Ishikawa (cell line): ENCODE data around the gene CLCA2.

Experiments
- CEBPB ChIP-seq: IDR thresholded peaks from 2 replicates; pipeline ENCODE4 v1.6.1; 2012
- CREB1 ChIP-seq: IDR thresholded peaks from 2 replicates; pipeline ENCODE4 v1.6.1; 2012; ENCODE audit warnings: low read depth
- EGR1 ChIP-seq: IDR thresholded peaks from 2 replicates; pipeline ENCODE4 v1.6.1; 2012
- EP300 ChIP-seq: IDR thresholded peaks from 2 replicates; pipeline ENCODE4 v1.6.1; 2012; ENCODE audit warnings: borderline replicate concordance
- FOXM1 ChIP-seq: IDR thresholded peaks from 2 replicates; pipeline ENCODE4 v1.6.1; 2012; ENCODE audit warnings: low read depth, borderline replicate concordance
- MAX ChIP-seq: IDR thresholded peaks from 2 replicates; pipeline ENCODE4 v1.6.1; 2012
- NFIC ChIP-seq: IDR thresholded peaks from 2 replicates; pipeline ENCODE4 v1.6.1; 2012
- RAD21 ChIP-seq: IDR thresholded peaks from 2 replicates; pipeline ENCODE4 v1.6.1; 2012; ENCODE audit warnings: low read depth
- REST ChIP-seq: IDR thresholded peaks from 2 replicates; pipeline ENCODE4 v1.6.1; 2012; ENCODE audit warnings: low read depth, mild to moderate bottlenecking
- TAF1 ChIP-seq: IDR thresholded peaks from 2 replicates; pipeline ENCODE4 v1.6.1; 2012; ENCODE audit warnings: low read depth, mild to moderate bottlenecking
- TCF12 ChIP-seq: IDR thresholded peaks from 2 replicates; pipeline ENCODE4 v1.6.1; 2012; ENCODE audit warnings: low read depth
- TEAD4 ChIP-seq: IDR thresholded peaks from 2 replicates; pipeline ENCODE4 v1.6.1; 2012
- USF1 ChIP-seq: IDR thresholded peaks from 2 replicates; pipeline ENCODE4 v1.6.1; 2012
- YY1 ChIP-seq: IDR thresholded peaks from 2 replicates; pipeline ENCODE4 v1.6.1; 2012; ENCODE audit warnings: low read depth
- ZBTB7A ChIP-seq: IDR thresholded peaks from 2 replicates; pipeline ENCODE4 v1.6.1; 2012; ENCODE audit warnings: low read depth

The CLCA2 gene

GRCh38 chr1:86410879-86411278 lies 13.1 kb upstream of the CLCA2 start:
- TF ChIP-seq NFIC (no peak), CREB1 (no peak), RAD21 (no peak), TCF12 (no peak), REST (no peak), EP300 (no peak), TAF1 (no peak), YY1 (no peak), EGR1 (no peak), FOXM1 (no peak), CEBPB (no peak), ZBTB7A (no peak), TEAD4 (no peak)

- TF ChIP-seq MAX (peak; percentile 66), TAF1 (no peak), EP300 (no peak), TEAD4 (no peak), USF1 (peak; percentile 90), CEBPB (no peak), YY1 (no peak), TCF12 (no peak), CREB1 (no peak), RAD21 (no peak), FOXM1 (no peak), REST (no peak), NFIC (peak; percentile 64), ZBTB7A (no peak), EGR1 (no peak)
Measured at GRCh38 chr1:86416343-86416742, 7.6 kb upstream of the CLCA2 start.

- TF ChIP-seq RAD21 (peak; percentile 67), TEAD4 (0 out of 2 replicates have a peak, but pooled peaks have one; percentile 9), EGR1 (no peak), YY1 (0 out of 2 replicates have a peak, but pooled peaks have one; percentile 13), USF1 (no peak), REST (no peak), FOXM1 (no peak), MAX (no peak), CEBPB (no peak), TCF12 (no peak), TAF1 (no peak; the same call in 1 of the 2 replicates), EP300 (no peak), CREB1 (no peak), ZBTB7A (no peak), NFIC (no peak)
Measured at GRCh38 chr1:86419277-86419903, 4.6 kb upstream of the CLCA2 start.
